ENCODE data around the gene TMEM239. TPM values are rescaled to one million over a fixed set of nuclear protein-coding genes. Genes with fewer than 3 reads are reported as not detected.

TMEM239 gene
- polyA plus RNA-seq, 1 experiment: not detected

- ChIA-PET POLR2A (no interaction called here), CTCF (interaction anchor here (3.1 kb wide), 1 partner anchor 18 kb away, joined by 10 read pairs; no protein-coding TSS in a partner anchor)
Measured at GRCh38 chr20:2833761-2834160, 17.6 kb downstream of the TMEM239 start.

GRCh38 chr20:2834401-2835110, 18.4 kb downstream of the TMEM239 start:
- no peaks in the 10 kb centered on the region; the same call in 1 of the 2 replicates for H3K9me3 ChIP-seq (ENCODE audit: control insufficient read depth, insufficient read depth, low read length)
- no peak for DNase-seq (ENCODE audit: low read depth, low spot score)
- CTCF ChIA-PET: interaction anchor here (3.1 kb wide), 1 partner anchor 17 kb away, joined by 10 read pairs; no protein-coding TSS in a partner anchor
- H3K4me3 ChIP-seq (ENCODE audit: low read depth, low read length): no peak overlapping the region
- no peak overlapping the region for H3K27ac ChIP-seq (ENCODE audit: low read depth, low read length)
- no peak for TF ChIP-seq CTCF (IDR thresholded peaks at IDR 0.05; ENCODE audit: low read depth, low read length)
- POLR2A ChIA-PET: no interaction called here
- H3K27me3 ChIP-seq (ENCODE audit: control insufficient read depth, insufficient read depth, low read length): no peaks in the 10 kb centered on the region

More at GRCh38 chr20:2833761-2834160, 17.6 kb downstream of the TMEM239 start:
- Histone ChIP-seq H3K27me3 (ENCODE audit: control insufficient read depth, insufficient read depth, low read length) (no peaks in the 10 kb centered on the region), H3K9me3 (ENCODE audit: control insufficient read depth, insufficient read depth, low read length) (no peaks in the 10 kb centered on the region), H3K4me3 (ENCODE audit: low read depth, low read length) (no peak overlapping the region), H3K27ac (ENCODE audit: low read depth, low read length) (no peak overlapping the region)
- DNase-seq (ENCODE audit: low read depth, low spot score): no peak
- TF ChIP-seq CTCF (IDR thresholded peaks at IDR 0.05; ENCODE audit: low read depth, low read length): no peak

- H3K9me3 ChIP-seq (ENCODE audit: control insufficient read depth, insufficient read depth, low read length): peaks cover 3% of the 10 kb centered on the region; the same call in 1 of the 2 replicates
- POLR2A ChIA-PET: interaction anchor here (0.7 kb wide), 1 partner anchor 377 kb away, joined by 4 read pairs; no protein-coding TSS in a partner anchor
- no peak overlapping the region for H3K4me3 ChIP-seq (ENCODE audit: low read depth, low read length)
- no peak overlapping the region for H3K27ac ChIP-seq (ENCODE audit: low read depth, low read length)
- H3K27me3 ChIP-seq (ENCODE audit: control insufficient read depth, insufficient read depth, low read length): no peaks in the 10 kb centered on the region
- CTCF ChIA-PET: interaction anchor here (3.1 kb wide), 1 partner anchor 17 kb away, joined by 10 read pairs; no protein-coding TSS in a partner anchor
- no peak for DNase-seq (ENCODE audit: low read depth, low spot score)
- TF ChIP-seq CTCF (IDR thresholded peaks at IDR 0.05; ENCODE audit: low read depth, low read length): no peak
Measured at GRCh38 chr20:2835331-2835796, 19.2 kb downstream of the TMEM239 start.

- DNase-seq (ENCODE audit: low read depth, low spot score): no peak
- Histone ChIP-seq H3K27ac (ENCODE audit: low read depth, low read length) (no peak overlapping the region), H3K9me3 (ENCODE audit: control insufficient read depth, insufficient read depth, low read length) (peaks cover 3% of the 10 kb centered on the region; the same call in 1 of the 2 replicates), H3K4me3 (ENCODE audit: low read depth, low read length) (no peak overlapping the region), H3K27me3 (ENCODE audit: control insufficient read depth, insufficient read depth, low read length) (no peaks in the 10 kb centered on the region)
- CTCF ChIA-PET: no interaction called here
- no peak for TF ChIP-seq CTCF (IDR thresholded peaks at IDR 0.05; ENCODE audit: low read depth, low read length)
- POLR2A ChIA-PET: interaction anchor here (0.7 kb wide), 1 partner anchor 377 kb away, joined by 4 read pairs; no protein-coding TSS in a partner anchor
Measured at GRCh38 chr20:2836035-2836434, 19.9 kb downstream of the TMEM239 start.
